Trophoblast cell (in vitro differentiated cells and primary cell): ENCODE results near the gene AKAP6.

ENCODE experiments used
- DNase-seq, 2 donors: peaks; one replicate each; pipeline ENCODE4 v3.0.0-alpha.2; 2016
- H2AFZ ChIP-seq: 2 replicates; pipeline ENCODE4 v1.6.1; 2013; ENCODE audit warnings: low read length, moderate library complexity, mild to moderate bottlenecking; ENCODE audit not compliant: insufficient read depth, poor library complexity
- H2AK5ac ChIP-seq: 2 replicates; pipeline ENCODE4 v1.6.1; 2013; ENCODE audit warnings: mild to moderate bottlenecking, low read length
- H2BK120ac ChIP-seq: 2 replicates; pipeline ENCODE4 v1.6.1; 2013; ENCODE audit warnings: low read length, mild to moderate bottlenecking, moderate library complexity; ENCODE audit not compliant: insufficient read depth, poor library complexity
- H2BK12ac ChIP-seq: 2 replicates; pipeline ENCODE4 v1.6.1; 2013; ENCODE audit warnings: mild to moderate bottlenecking, low read length, moderate library complexity
- H2BK5ac ChIP-seq: 2 replicates; pipeline ENCODE4 v1.6.1; 2013; ENCODE audit warnings: low read length, low read depth, moderate library complexity, mild to moderate bottlenecking; ENCODE audit not compliant: poor library complexity
- H3K14ac ChIP-seq: 2 replicates; pipeline ENCODE4 v1.6.1; 2013; ENCODE audit warnings: mild to moderate bottlenecking, low read length
- H3K18ac ChIP-seq: 2 replicates; pipeline ENCODE4 v1.6.1; 2013; ENCODE audit warnings: mild to moderate bottlenecking, low read length
- H3K23ac ChIP-seq: 2 replicates; pipeline ENCODE4 v1.6.1; 2013; ENCODE audit warnings: low read length
- H3K27ac ChIP-seq: 2 replicates; pipeline ENCODE4 v1.5.1; 2013; ENCODE audit warnings: low read depth, mild to moderate bottlenecking, inconsistent platforms, low read length, moderate library complexity
- H3K27me3 ChIP-seq: 2 replicates; pipeline ENCODE4 v1.6.1; 2013; ENCODE audit warnings: inconsistent platforms, mild to moderate bottlenecking, low read length, moderate library complexity; ENCODE audit not compliant: insufficient read depth
- H3K36me3 ChIP-seq, 2 experiments: 1 replicate in 1 of 2; 2 replicates in 1 of 2; pipeline ENCODE4 v1.6.1; 2013; ENCODE audit warnings: low read length in 2 of 2, mild to moderate bottlenecking in 2 of 2, moderate library complexity in 1 of 2; ENCODE audit not compliant: insufficient read depth in 2 of 2, control insufficient read depth in 1 of 2
- H3K4ac ChIP-seq: 2 replicates; pipeline ENCODE4 v1.6.1; 2013; ENCODE audit warnings: low read depth, mild to moderate bottlenecking, low read length, moderate library complexity
- H3K4me1 ChIP-seq, 2 experiments: 1 replicate in 1 of 2; 2 replicates in 1 of 2; pipeline ENCODE4 v1.6.1; 2013; ENCODE audit warnings: low read length in 2 of 2, mild to moderate bottlenecking in 2 of 2, moderate library complexity in 1 of 2; ENCODE audit not compliant: insufficient read depth in 2 of 2, control insufficient read depth in 1 of 2
- H3K4me2 ChIP-seq: 2 replicates; pipeline ENCODE4 v1.6.1; 2013; ENCODE audit warnings: inconsistent platforms, mild to moderate bottlenecking, low read length, moderate library complexity
- H3K4me3 ChIP-seq: 2 replicates; pipeline ENCODE4 v1.5.1; 2013; ENCODE audit warnings: mild to moderate bottlenecking, low read depth, low read length, inconsistent platforms
- H3K79me1 ChIP-seq: one replicate; pipeline ENCODE4 v1.6.1; 2013; ENCODE audit warnings: low read length
- H3K79me2 ChIP-seq: 2 replicates; pipeline ENCODE4 v1.6.1; 2013; ENCODE audit warnings: low read length, mild to moderate bottlenecking; ENCODE audit not compliant: control insufficient read depth, insufficient read depth, poor library complexity
- H3K9ac ChIP-seq: 2 replicates; pipeline ENCODE4 v1.6.1; 2013; ENCODE audit warnings: mild to moderate bottlenecking, low read length
- H3K9me3 ChIP-seq: 2 replicates; pipeline ENCODE4 v1.6.1; 2013; ENCODE audit warnings: low read depth, mild to moderate bottlenecking, control low read depth, inconsistent platforms, low read length; ENCODE audit not compliant: insufficient read depth
- H4K12ac ChIP-seq: 2 replicates; pipeline ENCODE4 v1.6.1; 2013; ENCODE audit warnings: low read depth, mild to moderate bottlenecking, low read length, moderate library complexity
- H4K8ac ChIP-seq: 2 replicates; pipeline ENCODE4 v1.6.1; 2013; ENCODE audit warnings: low read depth, mild to moderate bottlenecking, low read length, moderate library complexity
- H4K91ac ChIP-seq: one replicate; pipeline ENCODE4 v1.6.1; 2013; ENCODE audit warnings: low read depth, mild to moderate bottlenecking, low read length, moderate library complexity
- WGBS: extraction: QIAGEN DNeasy Blood & Tissue Kit; methylation state at CpG from one replicate; pipeline ENCODE4 v1.1.7; 2013; ENCODE audit warnings: missing lambda C conversion rate; ENCODE audit not compliant: insufficient read length, insufficient coverage; ENCODE audit errors: extremely low coverage; 5-methylcytosine and 5-hydroxymethylcytosine counted together

AKAP6 gene

GRCh38 chr14:32669391-32669790 lies 340.3 kb downstream of the AKAP6 start:
- no peak overlapping the region for H4K8ac ChIP-seq
- no peak overlapping the region for H2BK120ac ChIP-seq
- no peaks in the 10 kb centered on the region for H3K4me1 ChIP-seq
- no peak overlapping the region for H3K27ac ChIP-seq
- H4K12ac ChIP-seq: no peak overlapping the region
- no CpG with 5 or more reads among the region's 2 CpGs for WGBS
- no peak overlapping the region for H3K4ac ChIP-seq
- no peak overlapping the region for H3K4me2 ChIP-seq
- H3K4me3 ChIP-seq: no peak overlapping the region
- no peak for DNase-seq
- H2AK5ac ChIP-seq: no peak overlapping the region
- H3K9me3 ChIP-seq: no peaks in the 10 kb centered on the region
- H3K79me1 ChIP-seq: no peaks in the 10 kb centered on the region
- H3K23ac ChIP-seq: no peak overlapping the region
- H2BK5ac ChIP-seq: no peak overlapping the region
- no peak overlapping the region for H2AFZ ChIP-seq
- H3K27me3 ChIP-seq: no peaks in the 10 kb centered on the region
- no peak overlapping the region for H3K9ac ChIP-seq
- H3K36me3 ChIP-seq: no peaks in the 10 kb centered on the region
- no peaks in the 10 kb centered on the region for H3K79me2 ChIP-seq
- H3K14ac ChIP-seq: no peak overlapping the region
- no peak overlapping the region for H3K18ac ChIP-seq
- no peak overlapping the region for H2BK12ac ChIP-seq
- H4K91ac ChIP-seq: no peak overlapping the region

- H3K4me2 ChIP-seq: no peak overlapping the region
- H2AK5ac ChIP-seq: no peak overlapping the region
- H2BK5ac ChIP-seq: no peak overlapping the region
- no peak overlapping the region for H2AFZ ChIP-seq
- H3K4me1 ChIP-seq: no peaks in the 10 kb centered on the region
- no CpG with 5 or more reads among the region's 1 CpG for WGBS
- no peak overlapping the region for H3K4me3 ChIP-seq
- no peak overlapping the region for H3K18ac ChIP-seq
- no peak for DNase-seq
- no peak overlapping the region for H4K91ac ChIP-seq
- H3K4ac ChIP-seq: no peak overlapping the region
- no peaks in the 10 kb centered on the region for H3K27me3 ChIP-seq
- no peak overlapping the region for H3K23ac ChIP-seq
- H3K36me3 ChIP-seq: no peaks in the 10 kb centered on the region
- H4K12ac ChIP-seq: no peak overlapping the region
- no peak overlapping the region for H3K27ac ChIP-seq
- no peak overlapping the region for H3K9ac ChIP-seq
- H2BK12ac ChIP-seq: no peak overlapping the region
- H2BK120ac ChIP-seq: no peak overlapping the region
- no peaks in the 10 kb centered on the region for H3K79me2 ChIP-seq
- no peak overlapping the region for H4K8ac ChIP-seq
- H3K79me1 ChIP-seq: no peaks in the 10 kb centered on the region
- no peak overlapping the region for H3K14ac ChIP-seq
- no peaks in the 10 kb centered on the region for H3K9me3 ChIP-seq
Measured at GRCh38 chr14:32675433-32675832, 346.3 kb downstream of the AKAP6 start.

GRCh38 chr14:32677129-32677780 lies 348.2 kb downstream of the AKAP6 start:
- Histone ChIP-seq H2BK5ac (no peak overlapping the region), H3K14ac (no peak overlapping the region), H3K23ac (no peak overlapping the region), H3K27me3 (no peaks in the 10 kb centered on the region), H2BK120ac (no peak overlapping the region), H2AK5ac (no peak overlapping the region), H3K9me3 (no peaks in the 10 kb centered on the region), H2BK12ac (no peak overlapping the region), H4K91ac (no peak overlapping the region), H3K4me1 (no peaks in the 10 kb centered on the region), H3K36me3 (no peaks in the 10 kb centered on the region), H4K8ac (no peak overlapping the region), H3K79me1 (no peaks in the 10 kb centered on the region), H3K9ac (no peak overlapping the region), H4K12ac (no peak overlapping the region), H3K18ac (no peak overlapping the region), H3K79me2 (no peaks in the 10 kb centered on the region), H3K4me2 (no peak overlapping the region), H3K4ac (no peak overlapping the region), H3K27ac (no peak overlapping the region), H3K4me3 (no peak overlapping the region), H2AFZ (no peak overlapping the region)
- no CpG with 5 or more reads among the region's 5 CpGs for WGBS
- DNase-seq: no peak

GRCh38 chr14:32678088-32678487 lies 349.0 kb downstream of the AKAP6 start:
- no CpG with 5 or more reads among the region's 3 CpGs for WGBS
- no peak overlapping the region for H3K4ac ChIP-seq
- peak in 1 of 2 donors; percentile 10 for DNase-seq

More at GRCh38 chr14:32678088-32678487, 349.0 kb downstream of the AKAP6 start:
- Histone ChIP-seq H3K79me1 (no peaks in the 10 kb centered on the region), H3K4me1 (no peaks in the 10 kb centered on the region), H2AK5ac (no peak overlapping the region), H3K23ac (no peak overlapping the region), H4K12ac (no peak overlapping the region), H3K18ac (no peak overlapping the region), H3K36me3 (no peaks in the 10 kb centered on the region), H3K4me3 (no peak overlapping the region), H3K27me3 (no peaks in the 10 kb centered on the region), H3K14ac (no peak overlapping the region), H3K79me2 (no peaks in the 10 kb centered on the region), H2AFZ (no peak overlapping the region), H2BK12ac (no peak overlapping the region), H4K8ac (no peak overlapping the region), H3K9me3 (no peaks in the 10 kb centered on the region), H3K9ac (no peak overlapping the region), H2BK5ac (no peak overlapping the region), H4K91ac (no peak overlapping the region), H3K27ac (no peak overlapping the region), H3K4me2 (no peak overlapping the region), H2BK120ac (no peak overlapping the region)
